Measurements from ENCODE around the gene LDLRAP1. TPM values are rescaled to one million over a fixed set of nuclear protein-coding genes. Genes with fewer than 3 reads are reported as not detected.

The LDLRAP1 gene
- total and polyA plus RNA-seq, 9 of the 15 experiments (the other 6 are each of a cell fraction or from before 2014, with no cell fraction given): 0.56 to 29.6 (median 16.2) TPM

- TF ChIP-seq PCBP1 (IDR thresholded peaks at IDR 0.05; ENCODE audit: low read depth, low read length, poor library complexity, severe bottlenecking) (no peak), ZZZ3 (IDR thresholded peaks at IDR 0.05) (no peak), ZKSCAN1 (IDR thresholded peaks at IDR 0.05; ENCODE audit: low read depth, low read length) (no peak), MYNN (IDR thresholded peaks at IDR 0.05) (peak; percentile 53; the same call in 1 of the 2 replicates), MYNN (CRISPR knock-in tag; IDR thresholded peaks at IDR 0.05) (no peak), NKRF (IDR thresholded peaks at IDR 0.05; ENCODE audit: borderline replicate concordance) (no peak; the same call in 1 of the 2 replicates), BDP1 (IDR thresholded peaks at IDR 0.05; ENCODE audit: insufficient read depth, insufficient read length) (no peak), HMBOX1 (IDR thresholded peaks at IDR 0.05) (peak; percentile 70; the same call in 1 of the 2 replicates), ZC3H11A (IDR thresholded peaks at IDR 0.05; ENCODE audit: low read depth, low read length) (no peak), TCF3 (CRISPR knock-in tag; IDR thresholded peaks at IDR 0.05) (peak; percentile 53), ZNF277 (CRISPR knock-in tag; IDR thresholded peaks at IDR 0.05; ENCODE audit: borderline replicate concordance) (no peak), ZNF507 (tag; conservative IDR thresholded peaks at IDR 0.05) (no peak), NCOA2 (IDR thresholded peaks at IDR 0.05; ENCODE audit: partially characterized antibody in 2 of 2) (no peak), PHF8 (IDR thresholded peaks at IDR 0.05; ENCODE audit: borderline replicate concordance, low read length) (peak; percentile 38; the same call in 1 of the 2 replicates), POLR3G (IDR thresholded peaks at IDR 0.05; ENCODE audit: extremely low read depth, insufficient read length, insufficient replicate concordance) (no peak), ZBTB12 (CRISPR knock-in tag; IDR thresholded peaks at IDR 0.05) (peak; percentile 15; the same call in 1 of the 2 replicates), VEZF1 (CRISPR knock-in tag; IDR thresholded peaks at IDR 0.05) (peak; percentile 90)
- TF ChIP-seq, protein P1, sequence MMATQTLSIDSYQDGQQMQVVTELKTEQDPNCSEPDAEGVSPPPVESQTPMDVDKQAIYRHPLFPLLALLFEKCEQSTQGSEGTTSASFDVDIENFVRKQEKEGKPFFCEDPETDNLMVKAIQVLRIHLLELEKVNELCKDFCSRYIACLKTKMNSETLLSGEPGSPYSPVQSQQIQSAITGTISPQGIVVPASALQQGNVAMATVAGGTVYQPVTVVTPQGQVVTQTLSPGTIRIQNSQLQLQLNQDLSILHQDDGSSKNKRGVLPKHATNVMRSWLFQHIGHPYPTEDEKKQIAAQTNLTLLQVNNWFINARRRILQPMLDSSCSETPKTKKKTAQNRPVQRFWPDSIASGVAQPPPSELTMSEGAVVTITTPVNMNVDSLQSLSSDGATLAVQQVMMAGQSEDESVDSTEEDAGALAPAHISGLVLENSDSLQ (IDR thresholded peaks at IDR 0.05): peak; percentile 36
These were observed 6.1 kb downstream of the LDLRAP1 start (continued) for GRCh38 chr1:25549273-25550154.

Measured in K562 (cell line).